ENCODE measurements around the gene PPT1. TPM values are rescaled to one million over a fixed set of nuclear protein-coding genes. Genes with fewer than 3 reads are reported as not detected.

PPT1 gene
- total RNA-seq, 4 donors from 2014 or later: 53.0 to 90.6 (median 65.7) TPM

DNA sequence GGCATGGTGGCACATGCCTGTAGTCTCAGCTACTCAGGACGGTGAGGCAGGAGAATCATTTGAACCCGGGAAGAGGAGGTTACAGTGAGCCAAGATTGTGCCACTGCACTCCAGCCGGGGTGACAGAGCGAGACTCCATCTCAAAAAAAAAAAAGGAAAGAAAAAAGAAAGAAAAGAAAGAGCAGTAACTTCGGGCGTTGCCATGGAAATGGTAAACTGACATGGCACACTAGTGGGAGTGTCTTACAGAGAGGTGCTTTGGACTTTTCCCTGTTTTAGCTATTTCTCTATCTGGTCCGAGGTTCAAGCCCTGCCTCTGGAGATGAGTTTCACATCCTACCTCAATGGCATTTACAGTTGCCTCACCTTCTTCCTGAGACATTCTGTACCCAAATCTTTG is 23.1 kb upstream of the PPT1 start:
- Histone ChIP-seq H3K36me3 (no peaks in the 10 kb centered on the region), H3K4me3 (no peak overlapping the region), H3K4me1 (no peaks in the 10 kb centered on the region), H3K27me3 (peaks cover 31% of the 10 kb centered on the region), H3K27ac (no peak overlapping the region), H3K9me3 (no peaks in the 10 kb centered on the region)
- 59 to 81% methylated on average over 3 to 7 of the region's 7 CpGs for WGBS, 2 donors (ENCODE audit: low coverage in 1 of 2)
- TF ChIP-seq POLR2A (IDR thresholded peaks at IDR 0.05): no peak
- TF ChIP-seq, protein P1, sequence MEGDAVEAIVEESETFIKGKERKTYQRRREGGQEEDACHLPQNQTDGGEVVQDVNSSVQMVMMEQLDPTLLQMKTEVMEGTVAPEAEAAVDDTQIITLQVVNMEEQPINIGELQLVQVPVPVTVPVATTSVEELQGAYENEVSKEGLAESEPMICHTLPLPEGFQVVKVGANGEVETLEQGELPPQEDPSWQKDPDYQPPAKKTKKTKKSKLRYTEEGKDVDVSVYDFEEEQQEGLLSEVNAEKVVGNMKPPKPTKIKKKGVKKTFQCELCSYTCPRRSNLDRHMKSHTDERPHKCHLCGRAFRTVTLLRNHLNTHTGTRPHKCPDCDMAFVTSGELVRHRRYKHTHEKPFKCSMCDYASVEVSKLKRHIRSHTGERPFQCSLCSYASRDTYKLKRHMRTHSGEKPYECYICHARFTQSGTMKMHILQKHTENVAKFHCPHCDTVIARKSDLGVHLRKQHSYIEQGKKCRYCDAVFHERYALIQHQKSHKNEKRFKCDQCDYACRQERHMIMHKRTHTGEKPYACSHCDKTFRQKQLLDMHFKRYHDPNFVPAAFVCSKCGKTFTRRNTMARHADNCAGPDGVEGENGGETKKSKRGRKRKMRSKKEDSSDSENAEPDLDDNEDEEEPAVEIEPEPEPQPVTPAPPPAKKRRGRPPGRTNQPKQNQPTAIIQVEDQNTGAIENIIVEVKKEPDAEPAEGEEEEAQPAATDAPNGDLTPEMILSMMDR (IDR thresholded peaks at IDR 0.05): no peak
- TF ChIP-seq POLR2AphosphoS5 (IDR thresholded peaks at IDR 0.05): no peak
- TF ChIP-seq EP300 (IDR thresholded peaks at IDR 0.05): no peak
- ATAC-seq: no peak

DNA sequence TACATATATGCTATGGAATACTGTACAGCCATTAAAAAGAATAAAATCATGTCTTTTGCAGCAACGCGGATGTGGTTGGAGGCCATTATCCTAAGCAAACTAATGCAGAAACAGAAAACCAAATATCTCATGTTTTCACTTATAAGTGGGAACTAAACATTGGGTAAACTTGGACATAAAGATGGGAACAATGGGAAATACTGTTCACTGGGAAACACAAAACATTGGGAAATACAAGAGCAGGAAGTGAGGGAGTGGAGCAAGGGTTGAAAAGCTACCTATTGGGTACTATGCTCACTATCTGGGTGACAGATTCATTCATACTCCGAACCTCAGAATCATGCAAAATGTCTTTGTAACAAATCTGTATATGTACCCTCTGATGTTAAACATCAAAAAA is 17.3 kb upstream of the PPT1 start:
- no peak for ATAC-seq
- H3K4me3 ChIP-seq: no peak overlapping the region
- no peaks in the 10 kb centered on the region for H3K4me1 ChIP-seq
- H3K27me3 ChIP-seq: peaks cover 30% of the 10 kb centered on the region
- TF ChIP-seq POLR2AphosphoS5 (IDR thresholded peaks at IDR 0.05): no peak
- TF ChIP-seq, protein P1 (IDR thresholded peaks at IDR 0.05): no peak
- no peak for TF ChIP-seq POLR2A (IDR thresholded peaks at IDR 0.05)
- no peak for TF ChIP-seq EP300 (IDR thresholded peaks at IDR 0.05)
- no peak overlapping the region for H3K27ac ChIP-seq
- peaks cover 0 to 22% (median 0%) of the 10 kb centered on the region in 3 donors for H3K9me3 ChIP-seq
- no peaks in the 10 kb centered on the region for H3K36me3 ChIP-seq
- 72 to 84% methylated on average over 3 of the region's 3 CpGs for WGBS, 2 donors (ENCODE audit: low coverage in 1 of 2)

DNA sequence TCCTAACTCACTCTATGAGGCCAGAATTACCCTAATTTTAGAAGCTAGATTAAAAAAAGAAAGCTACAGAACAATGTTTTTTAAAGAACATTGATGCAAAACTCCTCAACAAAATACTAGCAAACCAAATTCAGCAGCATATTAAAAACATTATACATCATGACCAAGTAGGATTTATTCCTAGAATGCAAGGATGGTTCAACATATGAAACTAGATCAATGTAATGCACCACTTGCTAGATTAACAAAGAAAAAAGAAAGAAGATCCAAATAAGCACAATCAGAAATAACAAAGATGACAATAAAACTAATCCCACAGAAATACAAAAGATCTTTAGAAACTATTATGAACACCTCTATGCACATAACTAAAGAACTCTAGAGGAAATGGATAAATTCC is 13.3 kb upstream of the PPT1 start:
- no peaks in the 10 kb centered on the region for H3K4me1 ChIP-seq
- H3K27ac ChIP-seq: no peak overlapping the region
- ATAC-seq: no peak
- no peak overlapping the region for H3K4me3 ChIP-seq
- peaks cover 0 to 24% (median 0%) of the 10 kb centered on the region in 3 donors for H3K9me3 ChIP-seq
- peaks cover 23% of the 10 kb centered on the region for H3K27me3 ChIP-seq
- H3K36me3 ChIP-seq: no peaks in the 10 kb centered on the region
- TF ChIP-seq, protein P1 (IDR thresholded peaks at IDR 0.05): no peak
- TF ChIP-seq POLR2AphosphoS5 (IDR thresholded peaks at IDR 0.05) (no peak), EP300 (IDR thresholded peaks at IDR 0.05) (no peak), POLR2A (IDR thresholded peaks at IDR 0.05) (no peak)

DNA sequence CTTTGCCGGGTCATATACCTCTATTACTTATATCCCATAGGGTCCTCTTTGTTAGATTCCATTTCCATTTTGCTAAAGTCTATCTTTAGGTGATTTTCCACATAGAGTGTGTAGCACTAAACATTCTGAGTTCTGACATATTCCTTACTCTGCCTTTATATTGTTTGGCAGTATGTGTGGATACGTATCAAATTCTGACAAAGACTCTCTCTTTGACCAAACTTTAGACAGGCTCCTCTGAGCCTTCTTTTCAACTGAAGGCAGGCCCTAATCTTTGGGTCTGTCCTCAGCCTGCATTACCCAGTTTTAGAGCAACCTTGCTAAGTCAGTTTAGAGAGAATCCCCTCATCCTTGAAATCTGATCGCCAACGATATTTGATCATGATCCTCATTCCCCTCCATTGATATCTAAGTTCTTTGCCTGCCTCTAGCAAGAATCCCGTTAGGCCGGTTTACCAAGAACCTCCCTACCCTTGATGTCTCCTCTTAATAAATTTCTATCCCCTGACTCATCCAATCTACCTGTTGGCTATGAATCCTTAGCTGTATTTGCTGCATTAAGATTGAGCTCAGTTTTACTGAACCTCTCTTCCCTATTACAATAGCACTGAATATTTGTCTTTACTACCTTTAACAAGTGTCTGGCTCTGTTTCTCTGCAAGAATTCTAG is 10.4 kb upstream of the PPT1 start:
- Histone ChIP-seq H3K4me3 (no peak overlapping the region), H3K27ac (no peak overlapping the region), H3K36me3 (no peaks in the 10 kb centered on the region), H3K27me3 (peaks cover 20% of the 10 kb centered on the region), H3K9me3 (peaks cover 0 to 34% (median 0%) of the 10 kb centered on the region in 3 donors), H3K4me1 (no peaks in the 10 kb centered on the region)
- ATAC-seq: no peak
- WGBS, 2 donors (ENCODE audit: low coverage in 1 of 2): 81 to 92% methylated on average over 6 of the region's 6 CpGs
- TF ChIP-seq, protein P1 (IDR thresholded peaks at IDR 0.05): no peak
- TF ChIP-seq POLR2AphosphoS5 (IDR thresholded peaks at IDR 0.05) (no peak), POLR2A (IDR thresholded peaks at IDR 0.05) (no peak)

DNA sequence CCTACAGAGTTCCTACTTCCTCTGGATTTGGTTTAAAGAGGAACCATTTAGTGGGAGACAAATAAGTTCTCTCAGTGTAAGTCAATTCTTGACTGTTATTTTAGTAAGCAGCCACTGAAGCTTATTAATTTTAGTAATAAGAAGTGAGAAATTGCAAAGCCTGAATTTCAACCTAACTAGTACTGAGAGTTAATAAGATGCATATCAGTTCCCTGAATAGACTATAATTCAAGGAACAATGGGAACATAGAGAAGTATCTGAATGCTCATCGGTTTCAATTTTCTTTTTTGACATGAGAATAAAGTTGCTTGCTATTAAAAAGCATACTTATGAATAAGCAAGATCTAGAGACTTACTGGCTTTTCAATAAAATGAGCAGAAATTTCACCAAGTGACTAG is 8.0 kb upstream of the PPT1 start:
- WGBS, 2 donors (ENCODE audit: low coverage in 1 of 2): 67 to 91% methylated on average over 1 of the region's 1 CpG
- Histone ChIP-seq H3K9me3 (peaks cover 0 to 22% (median 0%) of the 10 kb centered on the region in 3 donors), H3K36me3 (no peaks in the 10 kb centered on the region), H3K4me1 (no peaks in the 10 kb centered on the region), H3K4me3 (no peak overlapping the region), H3K27ac (no peak overlapping the region), H3K27me3 (peaks cover 19% of the 10 kb centered on the region)
- ATAC-seq: no peak
- TF ChIP-seq EP300 (IDR thresholded peaks at IDR 0.05): no peak
- TF ChIP-seq, protein P1 (IDR thresholded peaks at IDR 0.05): no peak
- TF ChIP-seq POLR2A (IDR thresholded peaks at IDR 0.05): no peak
- TF ChIP-seq POLR2AphosphoS5 (IDR thresholded peaks at IDR 0.05): no peak

All from gastroesophageal sphincter (tissue), 4 donors.